GM12801 (cell line): ENCODE measurements around the gene CCDC12.

Source experiments
- TF ChIP-seq, protein P1 (sequence below): IDR thresholded peaks from one replicate; pipeline ENCODE4 v1.5.1; 2011; ENCODE audit warnings: control low read depth; ENCODE audit not compliant: insufficient read length; ENCODE audit errors: extremely low read depth

The CCDC12 gene

DNA sequence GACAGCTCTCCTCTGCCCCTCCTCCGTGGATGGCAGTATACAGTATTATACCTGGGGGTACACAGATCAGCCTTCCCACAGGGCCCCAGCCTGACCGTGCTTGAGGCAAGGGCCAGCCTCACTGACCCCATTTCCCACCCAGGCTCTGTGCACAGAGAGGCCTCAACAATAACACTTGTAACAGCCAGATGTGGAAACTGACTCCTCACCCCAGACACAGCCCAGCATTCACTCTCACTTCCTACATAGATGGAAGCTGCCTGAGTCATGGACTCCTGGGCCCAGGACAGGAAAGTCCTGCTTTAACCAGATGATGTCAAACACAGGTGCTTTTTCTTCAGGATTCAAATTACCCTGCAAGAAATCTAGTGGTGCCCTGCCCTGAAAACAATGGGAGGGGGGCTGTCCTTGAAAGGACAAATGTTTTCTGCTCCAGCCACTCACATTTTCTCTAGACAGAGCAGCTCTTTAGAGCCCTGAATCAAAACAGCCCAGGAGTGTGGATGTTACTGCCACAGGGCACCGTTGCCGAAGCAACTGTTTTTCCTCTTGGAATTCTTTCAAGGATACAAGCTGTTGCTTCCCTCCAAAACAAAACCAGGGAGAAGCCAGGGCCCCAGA lies 16.4 kb downstream of the CCDC12 start:
- TF ChIP-seq, protein P1, sequence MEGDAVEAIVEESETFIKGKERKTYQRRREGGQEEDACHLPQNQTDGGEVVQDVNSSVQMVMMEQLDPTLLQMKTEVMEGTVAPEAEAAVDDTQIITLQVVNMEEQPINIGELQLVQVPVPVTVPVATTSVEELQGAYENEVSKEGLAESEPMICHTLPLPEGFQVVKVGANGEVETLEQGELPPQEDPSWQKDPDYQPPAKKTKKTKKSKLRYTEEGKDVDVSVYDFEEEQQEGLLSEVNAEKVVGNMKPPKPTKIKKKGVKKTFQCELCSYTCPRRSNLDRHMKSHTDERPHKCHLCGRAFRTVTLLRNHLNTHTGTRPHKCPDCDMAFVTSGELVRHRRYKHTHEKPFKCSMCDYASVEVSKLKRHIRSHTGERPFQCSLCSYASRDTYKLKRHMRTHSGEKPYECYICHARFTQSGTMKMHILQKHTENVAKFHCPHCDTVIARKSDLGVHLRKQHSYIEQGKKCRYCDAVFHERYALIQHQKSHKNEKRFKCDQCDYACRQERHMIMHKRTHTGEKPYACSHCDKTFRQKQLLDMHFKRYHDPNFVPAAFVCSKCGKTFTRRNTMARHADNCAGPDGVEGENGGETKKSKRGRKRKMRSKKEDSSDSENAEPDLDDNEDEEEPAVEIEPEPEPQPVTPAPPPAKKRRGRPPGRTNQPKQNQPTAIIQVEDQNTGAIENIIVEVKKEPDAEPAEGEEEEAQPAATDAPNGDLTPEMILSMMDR, result no peak

DNA sequence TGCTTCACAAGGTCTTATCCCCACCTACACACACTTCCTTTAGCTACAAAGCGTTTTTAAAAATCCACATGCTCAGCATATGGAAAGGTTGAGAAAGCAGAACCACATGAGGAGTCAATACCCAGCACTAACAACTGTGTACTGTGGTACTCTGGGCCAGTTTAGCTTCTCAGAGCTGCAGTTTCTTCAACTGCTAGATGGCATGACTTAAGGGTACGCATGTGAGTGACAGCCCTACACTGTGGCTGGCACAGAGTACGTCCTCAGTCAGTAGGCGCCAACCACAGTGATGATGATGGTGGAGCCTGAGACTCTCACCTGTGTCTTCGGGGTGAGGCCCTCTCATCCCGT lies 17.4 kb downstream of the CCDC12 start:
- TF ChIP-seq, protein P1, result no peak

DNA sequence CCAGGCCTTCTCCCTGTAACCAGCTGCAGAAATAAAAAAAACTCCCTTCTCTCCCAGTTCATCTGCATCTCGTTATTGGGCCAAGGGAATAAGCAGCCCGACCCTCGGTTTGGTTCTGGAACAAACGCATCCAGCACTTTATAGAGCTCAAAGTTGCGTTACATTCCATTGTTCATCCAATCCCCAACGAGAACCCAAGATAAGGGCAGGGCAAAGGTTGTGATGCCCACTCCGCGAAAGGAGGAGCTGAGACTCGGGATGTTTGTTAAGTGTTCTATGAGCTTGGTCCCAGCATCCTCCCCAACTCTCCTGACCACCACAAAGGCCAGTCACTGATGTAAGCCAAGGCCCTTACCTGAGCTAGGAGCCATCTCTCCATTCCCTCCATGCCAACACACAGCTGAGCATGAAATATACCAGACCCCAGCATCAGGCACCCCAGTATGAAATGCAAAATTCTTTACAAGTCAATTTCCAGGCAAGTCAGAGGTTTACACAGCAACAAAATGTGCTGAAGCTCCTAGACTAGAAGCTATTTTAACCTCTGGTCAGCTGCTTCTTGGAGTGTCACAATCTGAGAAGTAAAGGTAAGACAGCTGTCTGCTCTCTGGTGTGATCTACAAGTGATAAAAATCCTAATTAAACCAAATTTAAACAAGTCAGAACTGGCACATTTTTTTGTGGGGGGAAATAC lies 17.9 kb downstream of the CCDC12 start:
- TF ChIP-seq, protein P1, result no peak

DNA sequence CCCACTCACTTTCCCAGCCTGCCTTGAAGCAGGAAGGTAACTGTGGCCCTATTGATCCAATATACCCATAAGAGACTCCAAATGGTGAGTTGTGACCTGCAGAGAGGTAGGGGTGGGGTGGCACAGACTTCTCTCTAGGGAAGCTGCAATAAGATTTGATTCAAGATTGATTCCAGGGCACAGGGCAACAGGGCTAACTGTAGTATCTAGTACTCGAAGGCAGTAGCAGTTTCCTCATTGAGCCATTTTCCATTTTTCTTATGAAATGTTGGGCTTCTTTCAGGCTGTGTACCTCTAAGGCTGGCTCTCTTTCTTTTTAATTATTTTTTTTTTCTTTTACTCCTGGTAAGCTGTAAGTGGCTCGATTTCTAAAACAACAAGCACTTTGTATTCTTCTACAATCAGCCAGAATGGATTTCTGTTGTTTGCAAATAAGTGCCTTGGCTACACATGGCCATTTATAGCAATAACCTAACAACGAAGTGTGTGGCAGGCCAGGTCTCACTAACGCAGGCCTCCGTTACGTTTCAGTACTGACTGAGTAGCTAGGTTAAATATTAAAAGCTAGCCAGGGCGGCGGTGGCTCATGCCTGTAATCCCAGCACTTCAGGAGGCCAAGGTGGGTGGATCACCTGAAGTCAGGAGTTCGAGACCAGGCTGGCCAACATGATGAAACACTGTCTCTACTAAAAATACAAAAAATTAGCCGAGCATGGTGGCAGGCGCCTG lies 19.3 kb downstream of the CCDC12 start:
- TF ChIP-seq, protein P1, result no peak

DNA sequence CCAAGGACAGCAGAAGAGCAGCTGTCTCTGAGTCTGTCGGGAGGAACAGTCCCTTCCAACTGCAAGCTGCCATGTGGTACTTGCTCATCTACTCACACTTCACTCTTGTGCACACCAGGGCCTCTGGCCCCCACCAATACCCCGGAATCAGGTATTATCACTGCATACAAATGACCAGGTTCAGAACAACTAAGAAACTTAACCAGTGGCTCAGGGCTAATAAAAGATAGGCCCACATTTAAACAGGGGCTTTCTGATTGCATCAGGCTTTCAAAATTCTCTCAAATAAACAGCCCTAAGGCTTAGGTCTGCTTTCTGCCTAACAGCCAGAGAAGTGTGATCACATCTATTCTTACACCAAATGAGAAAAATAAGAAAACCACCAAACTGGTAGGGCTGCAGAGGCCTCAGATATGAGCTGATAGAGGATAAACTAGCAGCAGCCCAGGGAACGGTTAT lies 20.7 kb downstream of the CCDC12 start:
- TF ChIP-seq, protein P1, result no peak

DNA sequence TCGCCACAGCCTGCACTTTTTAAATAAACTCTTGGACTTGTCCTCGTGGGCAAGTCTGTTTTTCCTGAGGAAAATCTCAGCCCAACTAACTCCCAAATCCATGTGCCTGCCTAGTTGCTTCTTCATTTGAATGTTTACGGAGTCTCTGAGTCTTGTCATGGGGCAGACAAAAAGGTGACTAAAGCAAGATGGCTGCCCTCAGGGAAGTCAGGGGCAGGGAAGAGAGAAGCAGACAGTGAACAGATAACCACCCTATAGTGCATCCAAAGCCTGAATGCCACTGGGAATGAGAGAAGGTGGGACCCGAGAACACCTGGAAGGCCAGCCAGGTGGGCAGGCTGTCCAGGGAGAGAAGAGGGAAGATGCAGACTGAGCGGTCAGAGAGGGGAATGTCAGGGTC lies 21.4 kb downstream of the CCDC12 start:
- TF ChIP-seq, protein P1, result no peak

DNA sequence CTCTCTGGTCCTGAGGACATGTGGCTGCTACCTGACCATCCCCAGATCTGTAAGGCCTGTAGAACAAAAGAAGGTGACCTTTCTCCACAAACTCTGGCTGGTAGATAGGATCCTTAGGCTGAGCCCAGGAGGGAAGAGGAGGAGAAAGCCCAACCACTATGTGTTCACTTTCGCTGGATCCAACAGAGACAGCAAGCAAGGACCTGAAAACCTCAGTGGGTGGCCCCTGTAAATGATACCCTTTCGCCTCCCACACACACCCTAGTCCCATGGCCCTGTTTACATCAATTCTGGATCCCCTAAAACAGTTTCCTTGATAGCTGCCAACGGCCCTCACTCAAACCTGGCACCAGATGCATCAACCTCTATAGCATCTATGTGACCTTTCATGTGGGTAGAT lies 22.4 kb downstream of the CCDC12 start:
- TF ChIP-seq, protein P1, result no peak
